ENCODE data around the gene SGK1.
"Not testable (repeated sequence)": the region's sequence is repeated elsewhere in the genome, so short reads cannot be mapped to it uniquely, and the experiment has no call there.

The SGK1 gene

DNA sequence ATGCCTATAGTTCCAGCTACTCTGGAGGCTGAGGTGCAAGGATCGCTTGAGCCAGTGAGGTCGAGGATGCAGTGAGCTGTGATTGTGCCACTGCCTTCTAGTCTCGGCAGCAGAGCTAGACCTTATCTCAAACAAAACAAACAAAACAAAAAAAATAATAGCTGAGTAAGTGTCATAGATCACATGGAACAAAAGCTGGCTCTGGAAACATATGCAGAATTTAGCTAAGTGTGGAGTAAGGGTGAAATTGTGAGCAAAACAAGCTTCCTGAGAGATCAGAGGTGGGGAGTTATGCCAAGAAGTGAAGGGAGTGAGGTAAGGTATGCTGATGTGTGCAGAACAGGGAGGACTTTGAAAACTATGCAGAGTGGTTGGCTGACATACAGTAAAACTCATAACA lies 18.7 kb downstream of the SGK1 start:
- no peak for DNase-seq

GRCh38 chr6:134296762-134297161 lies 21.1 kb downstream of the SGK1 start:
- no peak for DNase-seq

DNA sequence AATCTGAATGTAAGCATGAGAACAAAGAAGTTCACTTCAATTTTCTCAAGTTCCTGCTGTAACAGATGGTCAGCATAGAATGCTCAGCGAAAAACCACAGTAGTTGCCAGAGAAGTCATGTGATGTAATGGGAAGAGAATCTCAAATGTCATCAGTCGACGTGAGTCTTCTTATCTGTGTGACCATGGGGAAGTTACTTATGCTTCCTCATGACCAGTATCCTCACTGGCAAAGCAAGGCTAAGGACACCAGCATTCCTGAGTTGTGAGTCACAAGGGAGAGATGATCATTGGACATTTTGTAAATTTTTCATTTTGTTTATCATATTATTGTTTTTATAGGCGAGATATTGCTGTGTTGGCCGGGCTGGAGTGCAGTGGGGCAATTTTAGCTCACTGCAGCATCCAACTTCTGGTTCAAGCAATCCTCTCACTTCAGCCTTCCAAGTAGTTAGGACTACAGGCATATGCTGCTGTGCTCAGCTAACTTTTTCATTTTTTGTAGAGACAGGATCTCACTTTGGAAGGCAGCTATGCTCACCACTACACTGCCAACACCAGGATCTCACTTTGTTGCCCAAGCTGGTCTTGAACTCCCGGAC lies 21.9 kb downstream of the SGK1 start:
- DNase-seq = no peak

DNA sequence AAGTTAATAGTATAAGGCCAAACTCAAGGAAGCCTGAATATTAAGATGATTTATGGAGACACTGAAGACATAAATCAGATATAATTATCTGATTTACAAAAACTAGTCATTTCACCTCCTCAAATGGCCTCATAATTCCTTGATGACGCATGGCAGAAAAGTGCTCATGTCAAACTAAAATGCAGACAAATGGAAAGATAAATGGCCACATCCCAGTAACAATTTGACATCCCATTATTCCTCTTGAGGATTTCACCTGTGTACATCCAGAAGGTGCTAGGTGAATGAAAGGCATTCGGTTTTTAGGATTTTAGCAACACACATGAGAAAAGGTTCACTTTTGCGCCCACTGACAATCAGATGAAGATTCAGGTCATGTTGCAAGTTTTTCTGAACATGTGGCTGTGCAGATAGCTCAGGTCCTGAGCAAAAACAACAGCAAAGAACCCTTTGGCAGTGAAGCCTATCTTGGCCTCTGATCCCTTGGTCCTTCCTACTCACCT lies 24.2 kb downstream of the SGK1 start:
- no peak for DNase-seq

DNA sequence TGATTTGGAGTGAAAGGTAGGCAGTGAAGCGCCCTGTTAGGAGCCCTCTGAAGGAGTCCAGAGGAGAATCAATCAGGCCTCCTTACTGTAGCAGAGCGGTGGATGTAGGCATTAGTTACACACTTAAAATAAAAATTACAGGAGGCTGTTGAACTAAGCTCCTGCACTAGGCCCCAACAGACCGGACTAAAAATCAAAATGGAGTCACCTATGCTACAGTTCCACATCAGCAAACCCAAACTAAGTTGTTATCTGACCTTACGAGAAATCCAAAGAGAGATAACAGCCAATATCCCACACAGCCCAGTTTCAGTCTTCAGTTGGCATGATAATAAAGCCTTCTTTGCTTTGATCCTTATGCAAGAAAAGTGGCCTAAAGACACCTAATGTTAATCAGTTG lies 26.8 kb downstream of the SGK1 start:
- no peak for DNase-seq

DNA sequence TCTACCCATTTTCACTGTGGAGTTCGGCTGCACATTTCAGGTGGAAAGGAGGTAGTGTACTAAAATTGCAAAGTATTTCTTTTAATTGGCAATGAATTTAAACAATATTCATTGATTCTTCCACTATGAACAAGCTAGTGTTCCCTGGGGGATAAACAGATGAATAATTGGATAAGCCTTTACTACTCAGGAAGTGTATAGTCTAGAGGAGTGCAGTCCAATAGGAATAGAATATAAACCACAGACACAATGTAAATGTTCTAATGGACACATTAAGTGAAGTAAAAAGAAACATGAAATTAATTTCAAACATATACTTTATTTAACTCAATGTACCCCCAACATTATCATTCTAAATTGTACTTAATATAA lies 28.7 kb downstream of the SGK1 start:
- no peak for DNase-seq

DNA sequence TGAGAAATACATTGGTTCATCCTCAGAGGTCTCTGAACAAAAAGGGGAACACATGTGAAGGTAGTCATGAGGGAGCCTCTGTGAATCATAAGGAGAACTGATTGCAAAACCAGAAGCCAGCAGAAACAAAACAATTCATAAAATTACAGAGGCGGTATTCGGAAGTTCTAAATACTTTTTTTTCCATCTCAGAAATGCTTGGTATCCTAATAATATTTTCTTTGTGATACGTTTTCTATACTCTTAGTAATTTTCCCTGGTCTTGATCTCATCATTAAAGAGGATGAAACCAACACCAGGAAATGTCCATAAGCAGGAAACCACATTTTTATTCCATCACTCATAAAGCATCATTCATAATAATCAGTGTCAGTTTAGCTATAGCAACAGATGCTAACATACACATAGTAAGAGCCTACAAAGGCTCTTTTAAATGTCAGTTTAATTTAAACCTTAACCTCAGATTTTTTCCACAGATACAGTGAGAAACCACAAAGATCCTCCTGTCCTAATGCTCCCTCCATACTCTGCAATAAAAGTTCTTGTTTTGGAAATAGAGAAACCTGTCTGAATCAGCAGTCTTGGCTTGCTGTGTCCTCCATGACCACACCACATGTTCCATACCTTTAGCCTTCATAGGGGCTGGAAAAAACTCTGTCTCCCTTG lies 29.2 kb downstream of the SGK1 start:
- no peak for DNase-seq

GRCh38 chr6:134287859-134288537 lies 29.9 kb downstream of the SGK1 start:
- no peak for DNase-seq

DNA sequence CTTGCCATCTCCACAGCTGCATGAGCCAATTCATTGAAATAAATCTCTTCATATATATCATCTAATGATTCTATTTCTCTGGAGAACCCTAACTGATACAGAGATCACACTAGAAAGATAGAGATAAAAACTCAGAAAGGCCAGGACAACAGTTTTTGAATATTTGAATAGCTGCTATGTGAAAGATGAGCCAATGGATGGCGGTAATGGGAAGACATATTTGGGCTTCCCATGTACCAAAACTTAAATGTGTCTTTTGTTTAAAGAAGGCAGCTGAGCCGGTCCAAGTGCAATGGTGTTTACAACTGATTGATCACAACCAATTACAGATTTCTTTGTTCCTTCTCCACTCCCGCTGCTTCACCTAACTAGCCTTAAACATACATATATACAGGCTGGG lies 35.1 kb downstream of the SGK1 start:
- no peak for DNase-seq

DNA sequence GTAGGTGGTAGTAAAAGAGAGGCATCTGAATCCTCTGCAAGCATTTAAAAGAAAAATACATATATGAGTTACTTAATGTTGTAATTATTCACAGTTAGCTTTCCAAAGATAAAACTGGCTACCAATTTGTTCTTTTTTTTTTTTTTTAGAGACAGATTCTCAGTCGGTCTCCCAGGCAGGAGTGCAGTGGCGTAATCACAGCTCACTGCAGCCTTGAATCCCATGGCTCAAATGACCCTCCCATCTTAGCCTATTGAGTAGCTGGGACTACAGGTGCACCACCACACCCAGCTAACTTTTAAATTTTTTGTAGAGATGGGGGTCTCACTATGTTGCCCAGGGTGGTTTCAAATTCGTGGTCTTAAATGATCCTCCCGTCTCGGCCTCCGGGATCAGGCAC lies 36.5 kb downstream of the SGK1 start:
- DNase-seq = no peak

DNA sequence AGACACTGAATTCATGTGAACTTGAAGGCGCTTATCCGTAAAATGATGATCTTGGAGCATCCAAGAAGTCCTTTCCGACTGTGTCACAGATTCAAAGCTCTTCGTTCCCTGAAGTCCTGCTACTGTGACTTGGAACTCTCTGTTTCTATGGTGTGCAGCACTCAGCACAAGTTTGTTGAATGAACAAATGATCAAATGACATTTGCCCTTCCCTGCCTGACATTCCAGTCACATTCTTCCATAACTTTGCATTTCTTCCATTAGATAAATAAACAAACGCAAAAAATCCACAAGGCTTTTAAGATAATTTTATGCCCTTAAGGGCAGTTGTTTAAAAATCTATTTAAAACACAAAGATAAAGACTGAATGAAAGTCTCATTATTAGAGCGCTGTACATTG lies 39.9 kb downstream of the SGK1 start:
- DNase-seq = no peak

- DNase-seq = not testable (repeated sequence)
Observed at GRCh38 chr6:134276891-134277377, 41.0 kb downstream of the SGK1 start.

DNA sequence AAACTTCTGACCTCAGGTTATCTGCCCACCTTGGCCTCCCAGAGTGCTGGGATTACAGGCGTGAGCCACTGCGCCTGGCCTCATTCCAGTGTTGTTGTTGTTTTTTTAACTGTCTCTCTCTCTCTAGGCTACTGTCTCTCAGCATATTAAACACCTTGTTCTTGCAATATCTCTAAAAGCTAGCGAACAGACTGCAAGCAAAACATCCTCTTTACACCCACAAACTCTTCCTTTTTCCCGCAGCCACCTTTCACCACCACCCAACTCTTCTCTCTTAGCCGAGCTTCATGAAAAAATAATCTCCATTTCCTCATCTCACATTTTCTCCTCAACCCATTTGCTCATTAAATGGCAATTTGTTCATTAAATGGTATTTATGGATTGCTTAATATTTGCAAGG lies 45.5 kb downstream of the SGK1 start:
- DNase-seq = no peak

DNA sequence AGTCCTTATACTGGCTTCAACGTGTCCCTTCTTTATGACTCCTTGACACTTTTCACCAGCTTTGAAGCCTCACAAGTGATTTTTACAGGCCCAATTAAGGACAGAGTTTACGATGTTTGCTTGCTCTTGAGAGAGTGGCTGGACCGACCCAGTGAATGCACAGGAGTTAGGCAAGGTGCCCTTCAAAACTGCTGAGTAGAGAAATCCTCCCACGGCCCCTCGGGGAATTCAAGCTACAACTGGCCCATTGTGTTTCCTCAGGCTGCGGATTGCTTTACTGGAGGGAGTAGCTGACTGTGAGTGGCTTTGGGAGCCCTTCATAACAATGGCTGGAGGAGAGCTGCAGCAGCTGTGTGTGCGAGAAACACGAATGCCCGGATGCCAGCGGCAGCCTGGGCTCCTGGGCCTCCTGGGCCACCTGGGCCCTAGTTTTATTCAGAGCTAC lies 50.0 kb downstream of the SGK1 start:
- DNase-seq = no peak

- DNase-seq = no peak
Observed at GRCh38 chr6:134266776-134267175, 51.1 kb downstream of the SGK1 start.

GRCh38 chr6:134261766-134262165 lies 56.1 kb downstream of the SGK1 start:
- DNase-seq = no peak

- DNase-seq = no peak
Observed at GRCh38 chr6:134258849-134259306, 59.0 kb downstream of the SGK1 start.

- DNase-seq = no peak
Observed at GRCh38 chr6:134257516-134257915, 60.4 kb downstream of the SGK1 start.

DNA sequence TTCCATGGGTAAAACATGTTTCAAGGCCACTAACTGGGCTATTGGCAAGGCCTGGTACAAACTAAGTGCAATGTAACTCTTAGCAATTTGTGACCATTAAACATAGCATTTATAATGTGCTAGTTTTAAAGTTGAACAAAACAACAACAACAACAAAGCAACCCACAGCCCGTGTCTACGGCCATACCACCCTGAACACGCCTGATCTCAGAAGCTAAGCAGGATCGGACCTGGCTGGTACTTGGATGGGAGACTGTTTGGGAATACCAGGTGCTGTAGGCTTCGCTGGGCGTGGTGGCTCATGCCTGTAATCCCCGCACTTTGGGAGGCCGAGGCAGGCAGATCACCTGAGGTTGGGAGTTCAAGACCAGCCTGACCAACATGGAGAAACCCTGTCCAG lies 61.0 kb downstream of the SGK1 start:
- DNase-seq = no peak

GRCh38 chr6:134255280-134255679 lies 62.6 kb downstream of the SGK1 start:
- not testable (repeated sequence) for DNase-seq

- no peak for DNase-seq
Observed at GRCh38 chr6:134254118-134254517, 63.8 kb downstream of the SGK1 start.

DNA sequence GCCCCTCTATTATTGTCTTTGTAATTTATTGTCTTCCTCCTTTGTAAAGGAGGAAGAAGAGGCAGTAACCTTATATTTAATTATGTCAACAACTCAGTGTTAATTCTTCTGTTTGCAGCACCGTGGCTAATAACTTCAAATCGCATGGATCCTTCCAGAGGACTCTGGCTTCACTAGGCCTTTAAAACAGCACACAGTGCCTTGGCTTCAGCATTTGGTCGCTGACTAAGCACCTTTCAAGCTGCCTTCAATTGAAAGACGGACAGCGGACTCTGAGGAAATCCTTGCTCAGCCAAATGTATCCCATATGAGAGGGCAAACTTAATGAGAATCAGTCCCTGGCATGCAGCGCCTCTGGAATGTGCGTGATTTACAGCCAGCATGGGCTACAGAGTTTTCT lies 64.2 kb downstream of the SGK1 start:
- no peak for DNase-seq

- DNase-seq = no peak
Observed at GRCh38 chr6:134251320-134251719, 66.6 kb downstream of the SGK1 start.

DNA sequence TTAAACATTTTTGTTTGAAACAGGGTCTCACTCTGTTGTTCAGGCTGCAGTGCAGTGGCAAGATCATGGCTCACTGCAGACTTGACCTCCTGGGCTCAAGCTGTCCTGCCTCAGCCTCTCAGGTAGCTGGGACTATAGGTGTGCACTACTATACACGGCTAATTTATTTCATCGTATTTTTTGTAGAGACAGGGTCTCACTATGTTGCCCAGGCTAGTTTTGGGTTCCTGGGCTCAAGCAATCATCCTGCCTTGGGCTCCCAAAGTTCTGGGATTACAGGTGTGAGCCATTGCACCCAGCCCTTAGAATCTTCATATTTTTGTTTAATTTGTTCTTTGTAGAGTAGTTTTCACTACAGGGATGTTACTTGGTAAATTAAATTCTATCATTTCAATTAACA lies 67.1 kb downstream of the SGK1 start:
- no peak for DNase-seq

Data from effector CD8-positive, alpha-beta T cell (primary cell).